Fibroblast of the aortic adventitia (primary cell): ENCODE data around the gene ABHD12. TPM values are rescaled to one million over a fixed set of nuclear protein-coding genes. Genes with fewer than 3 reads are reported as not detected.

Source experiments
- DNase-seq: peaks from one replicate; pipeline ENCODE4 v3.0.0-alpha.2; 2010; ENCODE audit warnings: low read depth
- H3K4me3 ChIP-seq: 2 replicates; pipeline ENCODE4 v1.5.1; 2011; ENCODE audit warnings: low read depth, mild to moderate bottlenecking, control low read depth, low read length, moderate library complexity
- total RNA-seq: library from RNA; depleted of rRNA; stranded (reverse); fragments of >200 nt; gene quantifications from 2 replicates; pipeline ENCODE4 v1.2.3, GENCODE V29; 2012; ENCODE audit warnings: low replicate concordance
- TF ChIP-seq, protein P1 (sequence below): IDR thresholded peaks from 2 replicates; pipeline ENCODE4 v1.5.1; 2011; ENCODE audit warnings: mild to moderate bottlenecking, low read length, control low read depth, inconsistent platforms; ENCODE audit not compliant: insufficient read depth

ABHD12 gene
- total RNA-seq, 1 donor, result 25.9 TPM

DNA sequence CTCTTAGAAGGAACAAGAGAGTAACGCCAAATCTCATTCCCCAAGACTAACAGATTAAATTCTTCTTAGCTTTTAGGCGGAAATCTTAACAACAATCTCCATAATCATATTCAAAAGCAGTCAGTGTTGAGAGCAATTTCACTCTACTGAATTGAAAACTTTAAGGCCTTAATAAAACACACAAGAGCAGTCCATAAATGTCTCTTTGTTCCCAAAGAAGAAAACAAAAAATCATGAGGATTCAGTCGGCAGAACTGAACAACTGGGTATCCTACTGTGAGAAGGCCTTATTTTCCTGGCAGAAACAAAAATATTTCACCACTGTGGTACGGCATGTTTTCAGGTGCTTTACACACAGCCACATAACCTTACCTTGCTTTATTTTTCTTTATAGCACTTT is 14.4 kb downstream of the ABHD12 start:
- no peak overlapping the region for H3K4me3 ChIP-seq
- TF ChIP-seq, protein P1, sequence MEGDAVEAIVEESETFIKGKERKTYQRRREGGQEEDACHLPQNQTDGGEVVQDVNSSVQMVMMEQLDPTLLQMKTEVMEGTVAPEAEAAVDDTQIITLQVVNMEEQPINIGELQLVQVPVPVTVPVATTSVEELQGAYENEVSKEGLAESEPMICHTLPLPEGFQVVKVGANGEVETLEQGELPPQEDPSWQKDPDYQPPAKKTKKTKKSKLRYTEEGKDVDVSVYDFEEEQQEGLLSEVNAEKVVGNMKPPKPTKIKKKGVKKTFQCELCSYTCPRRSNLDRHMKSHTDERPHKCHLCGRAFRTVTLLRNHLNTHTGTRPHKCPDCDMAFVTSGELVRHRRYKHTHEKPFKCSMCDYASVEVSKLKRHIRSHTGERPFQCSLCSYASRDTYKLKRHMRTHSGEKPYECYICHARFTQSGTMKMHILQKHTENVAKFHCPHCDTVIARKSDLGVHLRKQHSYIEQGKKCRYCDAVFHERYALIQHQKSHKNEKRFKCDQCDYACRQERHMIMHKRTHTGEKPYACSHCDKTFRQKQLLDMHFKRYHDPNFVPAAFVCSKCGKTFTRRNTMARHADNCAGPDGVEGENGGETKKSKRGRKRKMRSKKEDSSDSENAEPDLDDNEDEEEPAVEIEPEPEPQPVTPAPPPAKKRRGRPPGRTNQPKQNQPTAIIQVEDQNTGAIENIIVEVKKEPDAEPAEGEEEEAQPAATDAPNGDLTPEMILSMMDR, result no peak

DNA sequence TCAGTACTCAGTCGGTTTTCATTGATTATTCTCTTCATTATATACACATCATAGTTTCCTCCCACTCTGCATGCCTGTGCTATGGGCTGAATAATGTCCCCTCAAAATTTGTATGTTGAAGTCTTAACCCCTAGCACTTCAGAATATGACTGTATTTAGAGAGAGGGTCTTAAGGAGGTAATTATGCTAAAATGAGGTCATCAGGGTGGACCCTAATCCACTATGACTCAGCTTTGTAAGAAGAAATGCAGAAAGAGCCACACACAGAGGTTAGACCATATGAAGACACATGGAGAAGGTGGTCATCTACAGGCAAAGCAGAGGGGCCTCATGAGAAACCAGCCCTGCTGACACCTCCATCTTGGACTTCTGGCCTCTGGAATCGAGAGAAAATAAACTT is 15.8 kb downstream of the ABHD12 start:
- TF ChIP-seq, protein P1, result no peak
- H3K4me3 ChIP-seq, result no peak overlapping the region
- no peak for DNase-seq

More for the DNA sequence above, 14.4 kb downstream of the ABHD12 start:
- no peak for DNase-seq

GRCh38 chr20:25372584-25373336 is 17.9 kb downstream of the ABHD12 start:
- no peak overlapping the region for H3K4me3 ChIP-seq
- peak; percentile 80 for DNase-seq
- TF ChIP-seq, protein P1, result no peak

DNA sequence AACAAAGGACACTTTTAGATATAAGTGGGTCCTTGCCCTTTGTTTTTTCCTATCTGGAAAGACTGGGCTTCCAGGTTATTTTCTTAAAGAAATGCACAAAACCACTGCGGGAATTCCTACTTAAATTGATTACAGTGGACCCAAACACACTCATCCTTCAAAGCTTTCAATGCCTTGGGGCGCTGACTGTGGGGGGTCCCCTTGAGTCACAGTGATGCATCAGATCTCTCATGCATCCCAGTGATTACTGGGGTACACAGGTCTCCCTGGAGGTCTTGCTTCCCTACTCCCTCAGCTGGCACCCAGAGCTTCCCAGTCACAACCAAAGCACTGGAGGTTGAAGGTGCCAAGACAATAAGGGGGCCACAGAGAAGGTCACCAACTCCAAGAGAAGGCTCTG is 20.7 kb downstream of the ABHD12 start:
- TF ChIP-seq, protein P1, result no peak

GRCh38 chr20:25369529-25369928 is 21.1 kb downstream of the ABHD12 start:
- TF ChIP-seq, protein P1, result no peak
- no peak overlapping the region for H3K4me3 ChIP-seq
- no peak for DNase-seq

More for the DNA sequence above, 20.7 kb downstream of the ABHD12 start:
- H3K4me3 ChIP-seq, result no peak overlapping the region
- DNase-seq, result no peak

GRCh38 chr20:25368976-25369375 is 21.7 kb downstream of the ABHD12 start:
- no peak overlapping the region for H3K4me3 ChIP-seq
- DNase-seq, result no peak
- TF ChIP-seq, protein P1, result no peak
